HG03520 (cell line): ENCODE data around the gene SIK3.

Experiments
- ATAC-seq: cut with Tn5 transposase; IDR thresholded peaks from one replicate; pipeline ENCODE4 v1.9.1; 2021; ENCODE audit warnings: mild to moderate bottlenecking, moderate library complexity; ENCODE audit not compliant: unreplicated experiment

Gene SIK3

GRCh38 chr11:117080370-117080769 is 17.9 kb downstream of the SIK3 start:
- no peak for ATAC-seq

GRCh38 chr11:117076941-117077691 is 21.1 kb downstream of the SIK3 start:
- ATAC-seq, result no peak

- no peak for ATAC-seq
Measured at GRCh38 chr11:117075186-117075585, 23.0 kb downstream of the SIK3 start.

GRCh38 chr11:117074119-117074518 is 24.1 kb downstream of the SIK3 start:
- ATAC-seq, result no peak

- ATAC-seq, result no peak
Measured at GRCh38 chr11:117073539-117073938, 24.7 kb downstream of the SIK3 start.

GRCh38 chr11:117072517-117073461 is 25.4 kb downstream of the SIK3 start:
- no peak for ATAC-seq

GRCh38 chr11:117071344-117071787 is 26.9 kb downstream of the SIK3 start:
- no peak for ATAC-seq

GRCh38 chr11:117070016-117070415 is 28.2 kb downstream of the SIK3 start:
- ATAC-seq, result no peak

- ATAC-seq, result no peak
Measured at GRCh38 chr11:117068303-117068860, 29.8 kb downstream of the SIK3 start.

GRCh38 chr11:117066959-117067358 is 31.3 kb downstream of the SIK3 start:
- ATAC-seq, result no peak

GRCh38 chr11:117064275-117064674 is 34.0 kb downstream of the SIK3 start:
- no peak for ATAC-seq

GRCh38 chr11:117062498-117062897 is 35.7 kb downstream of the SIK3 start:
- ATAC-seq, result no peak

- no peak for ATAC-seq
Measured at GRCh38 chr11:117061256-117061655, 37.0 kb downstream of the SIK3 start.

- ATAC-seq, result no peak
Measured at GRCh38 chr11:117059611-117060148, 38.5 kb downstream of the SIK3 start.

- no peak for ATAC-seq
Measured at GRCh38 chr11:117058761-117059261, 39.4 kb downstream of the SIK3 start.

- no peak for ATAC-seq
Measured at GRCh38 chr11:117057727-117058126, 40.5 kb downstream of the SIK3 start.

GRCh38 chr11:117057317-117057716 is 40.9 kb downstream of the SIK3 start:
- ATAC-seq, result no peak

- ATAC-seq, result no peak
Measured at GRCh38 chr11:117055469-117055868, 42.8 kb downstream of the SIK3 start.

- no peak for ATAC-seq
Measured at GRCh38 chr11:117054382-117054781, 43.8 kb downstream of the SIK3 start.

GRCh38 chr11:117052196-117053149 is 45.8 kb downstream of the SIK3 start:
- no peak for ATAC-seq
